ENCODE results near the gene KRTAP5-2. TPM values are rescaled to one million over a fixed set of nuclear protein-coding genes. Genes with fewer than 3 reads are reported as not detected.

KRTAP5-2 gene
- total RNA-seq: not detected in 2 replicates

GRCh38 chr11:1597994-1598380 lies at the start of gene KRTAP5-2:
Gene KRTAP5-2, minus strand, starts transcription at chr11:1598294. Its CDS starts 44 bp downstream, at chr11:1598250.

GRCh38 chr11:1629326-1630185 lies 31.5 kb upstream of the KRTAP5-2 start, which contains the start of gene KRTAP5-5:
Gene KRTAP5-5, plus strand, starts transcription at chr11:1629775. Its CDS starts 66 bp downstream, at chr11:1629841.

GRCh38 chr11:1622086-1622485 lies 24.0 kb upstream of the KRTAP5-2 start, which contains the start of gene KRTAP5-4:
Gene KRTAP5-4, minus strand, starts transcription at chr11:1622138. Its CDS starts 45 bp downstream, at chr11:1622093.

GRCh38 chr11:1608363-1608762 lies 10.3 kb upstream of the KRTAP5-2 start, which contains the start of gene KRTAP5-3:
Gene KRTAP5-3, minus strand, starts transcription at chr11:1608463. Its CDS starts 78 bp downstream, at chr11:1608385.

GRCh38 chr11:1584661-1585370 lies 13.3 kb downstream of the KRTAP5-2 start, which contains the start of gene KRTAP5-1:
Gene KRTAP5-1, minus strand, starts transcription at chr11:1585283. Its CDS starts 34 bp downstream, at chr11:1585249.

GRCh38 chr11:1572197-1573076 lies 25.7 kb downstream of the KRTAP5-2 start, which contains the start of gene DUSP8:
Gene DUSP8, minus strand, starts transcription at chr11:1572271. Its CDS starts 6,445 bp downstream, at chr11:1565826.

Other genes with a start within 250 kb of the KRTAP5-2 start
- gene BRSK2, start 208.4 kb downstream of the KRTAP5-2 start, total RNA-seq: 0.15 and 0.32 TPM in 2 replicates
- 25.5 and 38.7 TPM in 2 replicates for gene MOB2, start 111.5 kb downstream of the KRTAP5-2 start, total RNA-seq
- gene DUSP8, start 26.0 kb downstream of the KRTAP5-2 start, total RNA-seq: 0.32 and 0.46 TPM in 2 replicates
- not detected in 2 replicates for gene KRTAP5-1, start 13.0 kb downstream of the KRTAP5-2 start, total RNA-seq
- not detected in 2 replicates for gene KRTAP5-3, start 10.2 kb upstream of the KRTAP5-2 start, total RNA-seq
- not detected in 2 replicates for gene KRTAP5-4, start 23.8 kb upstream of the KRTAP5-2 start, total RNA-seq
- not detected in 2 replicates for gene KRTAP5-5, start 31.5 kb upstream of the KRTAP5-2 start, total RNA-seq
- gene KRTAP5-6, start 98.9 kb upstream of the KRTAP5-2 start, total RNA-seq: not detected in 2 replicates
- gene IFITM10, start 152.3 kb upstream of the KRTAP5-2 start, total RNA-seq: 0.15 TPM in 1 of 2 replicates, not detected in the other
- gene CTSD, start 165.6 kb upstream of the KRTAP5-2 start, total RNA-seq: 54.9 and 67.9 TPM in 2 replicates
- not detected in 2 replicates for gene SYT8, start 236.7 kb upstream of the KRTAP5-2 start, total RNA-seq
- not detected in 2 replicates for gene TNNI2, start 240.7 kb upstream of the KRTAP5-2 start, total RNA-seq

All from epithelial cell of umbilical artery (primary cell).